ENCODE results near the gene CTNNAL1.
"Not testable (repeated sequence)": the region's sequence is repeated elsewhere in the genome, so short reads cannot be mapped to it uniquely, and the experiment has no call there.

The CTNNAL1 gene

GRCh38 chr9:108972186-108972585, 41.1 kb downstream of the CTNNAL1 start:
- no peak overlapping the region for H3K4me3 ChIP-seq
- no peak for TF ChIP-seq CTCF (IDR thresholded peaks at IDR 0.05)
- peak overlapping the region; percentile 22 to 45 for H3K27ac ChIP-seq
- no peak for DNase-seq (ENCODE audit: low spot score)

GRCh38 chr9:108971392-108971791, 41.9 kb downstream of the CTNNAL1 start:
- not testable (repeated sequence) for DNase-seq (ENCODE audit: low spot score)

GRCh38 chr9:108967916-108968315, 45.4 kb downstream of the CTNNAL1 start:
- DNase-seq (ENCODE audit: low spot score): no peak
- TF ChIP-seq CTCF (IDR thresholded peaks at IDR 0.05): no peak
- H3K27ac ChIP-seq: peak overlapping the region; percentile 56 to 67
- H3K4me3 ChIP-seq: no peak overlapping the region

More at GRCh38 chr9:108971392-108971791, 41.9 kb downstream of the CTNNAL1 start:
- H3K27ac ChIP-seq, H3K4me3 ChIP-seq: not testable (repeated sequence)

- H3K27ac ChIP-seq: no peak overlapping the region
- H3K4me3 ChIP-seq: no peak overlapping the region
Observed at GRCh38 chr9:108963459-108964143, 49.7 kb downstream of the CTNNAL1 start.

GRCh38 chr9:108961151-108961550, 52.1 kb downstream of the CTNNAL1 start:
- DNase-seq (ENCODE audit: low spot score): no peak
- no peak overlapping the region for H3K27ac ChIP-seq
- H3K4me3 ChIP-seq: no peak overlapping the region
- TF ChIP-seq CTCF (IDR thresholded peaks at IDR 0.05): no peak

More at GRCh38 chr9:108963459-108964143, 49.7 kb downstream of the CTNNAL1 start:
- DNase-seq (ENCODE audit: low spot score): no peak
- TF ChIP-seq CTCF (IDR thresholded peaks at IDR 0.05): no peak

- no peak for DNase-seq (ENCODE audit: low spot score)
- H3K27ac ChIP-seq: no peak overlapping the region
- TF ChIP-seq CTCF (IDR thresholded peaks at IDR 0.05): no peak
- H3K4me3 ChIP-seq: no peak overlapping the region
Observed at GRCh38 chr9:108960331-108960730, 53.0 kb downstream of the CTNNAL1 start.

- TF ChIP-seq CTCF (IDR thresholded peaks at IDR 0.05): no peak
- Histone ChIP-seq H3K4me3 (no peak overlapping the region), H3K27ac (no peak overlapping the region)
- no peak for DNase-seq (ENCODE audit: low spot score)
Observed at GRCh38 chr9:108956631-108957026, 56.7 kb downstream of the CTNNAL1 start.
